ENCODE results near the gene SF3B4.

GRCh38 chr1:149923626-149924025 lies 4.0 kb downstream of the SF3B4 start:
- TF ChIP-seq CTCF (conservative IDR thresholded peaks at IDR 0.05; ENCODE audit: low read depth, low read length) (no peak), EZH2 (IDR thresholded peaks at IDR 0.05; ENCODE audit: low read length, unreplicated experiment) (no peak)
